AG10803 (cell line): ENCODE results near the gene COG8.

Experiments used
- DNase-seq: peaks from one replicate; pipeline ENCODE4 v3.0.0; 2010; ENCODE audit warnings: low read depth
- H3K4me3 ChIP-seq: 2 replicates; pipeline ENCODE4 v1.5.1; 2011; ENCODE audit warnings: mild to moderate bottlenecking, low read length, control low read depth
- CTCF ChIP-seq: conservative IDR thresholded peaks from 2 replicates; pipeline ENCODE4 v1.5.1; 2011; ENCODE audit warnings: mild to moderate bottlenecking, low read length, control low read depth, inconsistent platforms

The COG8 gene

GRCh38 chr16:69378036-69378435 is 38.7 kb upstream of the COG8 start:
- DNase-seq, result no peak
- no peak overlapping the region for H3K4me3 ChIP-seq
- TF ChIP-seq CTCF, result no peak

GRCh38 chr16:69376393-69377059 is 37.2 kb upstream of the COG8 start:
- TF ChIP-seq CTCF, result no peak
- no peak for DNase-seq
- H3K4me3 ChIP-seq, result no peak overlapping the region

- no peak overlapping the region for H3K4me3 ChIP-seq
- TF ChIP-seq CTCF, result no peak
- DNase-seq, result no peak
Measured at GRCh38 chr16:69373019-69373418, 33.7 kb upstream of the COG8 start.

GRCh38 chr16:69371564-69371963 is 32.2 kb upstream of the COG8 start:
- no peak overlapping the region for H3K4me3 ChIP-seq

GRCh38 chr16:69368866-69369265 is 29.5 kb upstream of the COG8 start:
- no peak for TF ChIP-seq CTCF
- no peak overlapping the region for H3K4me3 ChIP-seq
- no peak for DNase-seq

More at GRCh38 chr16:69371564-69371963, 32.2 kb upstream of the COG8 start:
- no peak for DNase-seq
- no peak for TF ChIP-seq CTCF

GRCh38 chr16:69367980-69368379 is 28.6 kb upstream of the COG8 start:
- TF ChIP-seq CTCF, result no peak
- no peak for DNase-seq
- no peak overlapping the region for H3K4me3 ChIP-seq

- no peak for TF ChIP-seq CTCF
- DNase-seq, result no peak
- no peak overlapping the region for H3K4me3 ChIP-seq
Measured at GRCh38 chr16:69366431-69366830, 27.1 kb upstream of the COG8 start.
